K562 (cell line): ENCODE data around the gene CRK. TPM values are rescaled to one million over a fixed set of nuclear protein-coding genes. Genes with fewer than 3 reads are reported as not detected.

Source experiments
- BRD4 ChIP-seq: fragments of 200-600 bp; sonication (generic); IDR thresholded peaks from 2 replicates; pipeline ENCODE4 v1.6.1; 2017; ENCODE audit warnings: inconsistent platforms
- CREB1 ChIP-seq, 2 experiments: sonication (generic) in 1 of 2; formaldehyde crosslinking in 1 of 2; IDR thresholded peaks; 2 replicates each; pipeline versions ENCODE4 v1.6.1 to v1.8.0; 2012 to 2022; ENCODE audit warnings: inconsistent platforms in 1 of 2, mild to moderate bottlenecking in 1 of 2, missing genetic modification reagents in 1 of 2, moderate library complexity in 1 of 2
- ELF1 ChIP-seq: fragments of 200-800 bp; sonication (Bioruptor generic); IDR thresholded peaks from 2 replicates; pipeline ENCODE4 v1.6.1; 2016; ENCODE audit warnings: missing genetic modification characterization, missing compliant biosample characterization
- ELF2 ChIP-seq: fragments of 250-450 bp; sonication (Bioruptor Pico); IDR thresholded peaks from 2 replicates; pipeline ENCODE4 v1.5.0; 2021; ENCODE audit warnings: mild to moderate bottlenecking
- ERF ChIP-seq: fragments of 450-650 bp; formaldehyde crosslinking; IDR thresholded peaks from 2 replicates; pipeline ENCODE4 v1.4.0; 2020; ENCODE audit warnings: mild to moderate bottlenecking, mixed read lengths
- GATAD2B ChIP-seq: fragments of 450-650 bp; IDR thresholded peaks from 2 replicates; pipeline ENCODE4 v1.6.1; 2017; ENCODE audit warnings: mild to moderate bottlenecking, borderline replicate concordance
- HCFC1 ChIP-seq: IDR thresholded peaks from 2 replicates; pipeline ENCODE4 v1.6.1; 2012; ENCODE audit warnings: low read depth, low read length, improper control_type of control experiment
- ID3 ChIP-seq, 2 experiments: fragments of 250-450 bp in 1 of 2; fragments of 450-650 bp in 1 of 2; sonication (Bioruptor Pico) in 1 of 2; IDR thresholded peaks; 2 replicates each; pipeline versions ENCODE4 v1.6.1 to v1.8.0; 2016 to 2021; ENCODE audit warnings: mild to moderate bottlenecking in 2 of 2, moderate library complexity in 2 of 2, missing compliant biosample characterization in 1 of 2, missing genetic modification characterization in 1 of 2
- KAT8 ChIP-seq: fragments of 450-650 bp; IDR thresholded peaks from 2 replicates; pipeline ENCODE4 v1.6.1; 2016; ENCODE audit warnings: low read depth, mild to moderate bottlenecking
- MTA3 ChIP-seq: fragments of 450-650 bp; formaldehyde crosslinking; IDR thresholded peaks from 2 replicates; pipeline ENCODE4 v1.6.1; 2017; ENCODE audit warnings: mild to moderate bottlenecking, borderline replicate concordance
- MYNN ChIP-seq, 2 experiments: sonication (generic); formaldehyde crosslinking in 1 of 2; IDR thresholded peaks; 2 replicates each; pipeline versions ENCODE4 v1.5.0 to v1.6.1; 2016 to 2020; ENCODE audit warnings: antibody characterized with exemption in 1 of 2, missing genetic modification reagents in 1 of 2
- NCOA1 ChIP-seq: fragments of 450-650 bp; IDR thresholded peaks from 2 replicates; pipeline ENCODE4 v1.6.1; 2016; ENCODE audit warnings: low read depth
- NCOA2 ChIP-seq, 2 experiments: fragments of 450-650 bp; IDR thresholded peaks; 2 replicates each; pipeline ENCODE4 v1.6.1; 2018; ENCODE audit warnings: mild to moderate bottlenecking in 2 of 2, moderate library complexity in 1 of 2; ENCODE audit not compliant: partially characterized antibody in 2 of 2
- NEUROD1 ChIP-seq: fragments of 150-350 bp; IDR thresholded peaks from 2 replicates; pipeline ENCODE4 v1.6.1; 2014; ENCODE audit warnings: borderline replicate concordance, low read length, low read depth; ENCODE audit not compliant: partially characterized antibody
- NR2C1 ChIP-seq, 2 experiments: fragments of 450-650 bp; IDR thresholded peaks; 2 replicates each; pipeline ENCODE4 v1.6.1; 2017; ENCODE audit warnings: mild to moderate bottlenecking in 2 of 2, antibody characterized with exemption in 1 of 2, inconsistent platforms in 1 of 2, missing compliant biosample characterization in 1 of 2, missing genetic modification characterization in 1 of 2
- TBP ChIP-seq: optimal IDR thresholded peaks from 2 replicates; pipeline ENCODE3; 2011; ENCODE audit warnings: low read depth, low read length, improper control_type of control experiment
- ZBTB11 ChIP-seq, 3 experiments: fragments of 200-800 bp in 1 of 3; fragments of 250-450 bp in 1 of 3; fragments of 450-650 bp in 1 of 3; sonication (Bioruptor Pico) in 1 of 3; sonication (Bioruptor generic) in 1 of 3; formaldehyde crosslinking in 1 of 3; IDR thresholded peaks; 2 replicates each; pipeline versions ENCODE4 v1.6.1 to v1.8.0; 2016 to 2022; ENCODE audit warnings: mild to moderate bottlenecking in 2 of 3, missing genetic modification characterization in 2 of 3, missing compliant biosample characterization in 1 of 3, moderate library complexity in 1 of 3
- ZHX1 ChIP-seq: fragments of 150-350 bp; conservative IDR thresholded peaks from 2 replicates; pipeline ENCODE4 v1.6.1; 2014; ENCODE audit warnings: low read length
- polyA plus RNA-seq, 8 experiments: library from polyadenylated mRNA; depleted of rRNA in 4 of 8; stranded (reverse) in 5 of 8; unstranded in 3 of 8; fragments of >200 nt; fragmentation: Nextera tagmentation in 2 of 8; fragmentation: Illumina TruSeq in 1 of 8; extraction: Ambion mirVana in 2 of 8; extraction: Trizol in 1 of 8; gene quantifications; 2 replicates each; pipeline versions ENCODE4 v1.2.1 to v1.2.3, GENCODE V29; 2011 to 2014; ENCODE audit warnings: inconsistent platforms in 1 of 8, missing spikeins in 1 of 8
- total RNA-seq, 7 experiments: library from RNA; depleted of rRNA in 6 of 7; stranded (reverse); fragments of >200 nt in 6 of 7; fragmentation: Illumina TruSeq in 2 of 7; extraction: Trizol in 2 of 7; gene quantifications; 2 replicates each; pipeline versions ENCODE4 v1.2.1 to v1.2.3, GENCODE V29; 2011 to 2021; ENCODE audit warnings: low replicate concordance in 1 of 7

The CRK gene
- total and polyA plus RNA-seq, 9 of the 15 experiments (the other 6 are each of a cell fraction or from before 2014, with no cell fraction given): 13.1 to 40.2 (median 26.1) TPM

GRCh38 chr17:1399679-1400512 is 56.1 kb downstream of the CRK start, which contains the start of gene YWHAE (continued):
- peak; percentile 92 for TF ChIP-seq TBP
- TF ChIP-seq ELF2 (CRISPR knock-in tag): peak; percentile 62; the same call in 1 of the 2 replicates
- TF ChIP-seq NCOA1: 0 out of 2 replicates have a peak, but pooled peaks have one; percentile 26
- TF ChIP-seq ZBTB11 (CRISPR knock-in tag; IDR thresholded peaks at IDR 0.05): peak in 1 of 3 experiments; percentile 84; a peak in 2 of 6 replicates
- TF ChIP-seq HCFC1: peak; percentile 22; the same call in 1 of the 2 replicates
- peak; percentile 99 for TF ChIP-seq KAT8
- TF ChIP-seq NR2C1 (IDR thresholded peaks at IDR 0.05): peak; percentile 66
- TF ChIP-seq NR2C1 (tag; IDR thresholded peaks at IDR 0.05): no peak
- TF ChIP-seq GATAD2B: no peak
- TF ChIP-seq ELF1 (tag): peak; percentile 80
- TF ChIP-seq ERF (CRISPR knock-in tag): peak; percentile 38; the same call in 1 of the 2 replicates
- peak; percentile 86; the same call in 1 of the 2 replicates for TF ChIP-seq MTA3
- TF ChIP-seq ID3 (CRISPR knock-in tag; IDR thresholded peaks at IDR 0.05): no peak
- TF ChIP-seq ID3 (tag; IDR thresholded peaks at IDR 0.05): peak; percentile 28; the same call in 1 of the 2 replicates
- TF ChIP-seq ZHX1: peak; percentile 57; the same call in 1 of the 2 replicates
- TF ChIP-seq NEUROD1: peak; percentile 75
- no peak for TF ChIP-seq CREB1 (IDR thresholded peaks at IDR 0.05)
- peak; percentile 52; the same call in 1 of the 2 replicates for TF ChIP-seq CREB1 (CRISPR knock-in tag; IDR thresholded peaks at IDR 0.05)
- TF ChIP-seq NCOA2 (IDR thresholded peaks at IDR 0.05; ENCODE audit: partially characterized antibody in 2 of 2): peak in 1 of 2 experiments; percentile 75
- TF ChIP-seq MYNN (IDR thresholded peaks at IDR 0.05): peak; percentile 99
- TF ChIP-seq MYNN (CRISPR knock-in tag; IDR thresholded peaks at IDR 0.05): peak; percentile 88
- peak; percentile 94 for TF ChIP-seq BRD4
